Fibroblast of the aortic adventitia (primary cell): ENCODE measurements around the gene CLBA1. TPM values are rescaled to one million over a fixed set of nuclear protein-coding genes. Genes with fewer than 3 reads are reported as not detected.

Experiments used
- DNase-seq: peaks from one replicate; pipeline ENCODE4 v3.0.0-alpha.2; 2010; ENCODE audit warnings: low read depth
- H3K4me3 ChIP-seq: 2 replicates; pipeline ENCODE4 v1.5.1; 2011; ENCODE audit warnings: low read depth, mild to moderate bottlenecking, control low read depth, low read length, moderate library complexity
- CTCF ChIP-seq: IDR thresholded peaks from 2 replicates; pipeline ENCODE4 v1.5.1; 2011; ENCODE audit warnings: mild to moderate bottlenecking, low read length, control low read depth, inconsistent platforms; ENCODE audit not compliant: insufficient read depth
- total RNA-seq: library from RNA; depleted of rRNA; stranded (reverse); fragments of >200 nt; gene quantifications from 2 replicates; pipeline ENCODE4 v1.2.3, GENCODE V29; 2012; ENCODE audit warnings: low replicate concordance

Gene CLBA1
- total RNA-seq, 1 donor = 8.0 TPM

- no peak for DNase-seq
- no peak for TF ChIP-seq CTCF
- no peak overlapping the region for H3K4me3 ChIP-seq
These were observed 19.9 kb upstream of the CLBA1 start for GRCh38 chr14:104965561-104966231.

- DNase-seq = no peak
- H3K4me3 ChIP-seq = no peak overlapping the region
- TF ChIP-seq CTCF = no peak
These were observed 19.2 kb upstream of the CLBA1 start for GRCh38 chr14:104966261-104966865.

GRCh38 chr14:104966981-104967385, 18.6 kb upstream of the CLBA1 start:
- no peak for TF ChIP-seq CTCF
- DNase-seq = no peak
- peak overlapping the region; percentile 80 for H3K4me3 ChIP-seq

- peak overlapping the region; percentile 80 for H3K4me3 ChIP-seq
These were observed 18.0 kb upstream of the CLBA1 start for GRCh38 chr14:104967386-104968152.

GRCh38 chr14:104968153-104968527, 17.4 kb upstream of the CLBA1 start:
- no peak for TF ChIP-seq CTCF
- H3K4me3 ChIP-seq = peak overlapping the region; percentile 80
- peak; percentile 60 for DNase-seq

More at GRCh38 chr14:104967386-104968152, 18.0 kb upstream of the CLBA1 start:
- DNase-seq = peak; percentile 45
- peak; percentile 3 for TF ChIP-seq CTCF

GRCh38 chr14:104968541-104969401, 16.8 kb upstream of the CLBA1 start:
- H3K4me3 ChIP-seq = peak overlapping the region; percentile 80
- peak; percentile 58 for DNase-seq
- peak; percentile 34 for TF ChIP-seq CTCF
